Spleen (tissue), 11 donors: ENCODE data around the gene H2AZ1. TPM values are rescaled to one million over a fixed set of nuclear protein-coding genes. Genes with fewer than 3 reads are reported as not detected.
"Not testable (repeated sequence)": the region's sequence is repeated elsewhere in the genome, so short reads cannot be mapped to it uniquely, and the experiment has no call there.

ENCODE experiments used
- DNase-seq: peaks from one replicate; pipeline ENCODE4 v3.0.0-alpha.2; 2020
- H3K27ac ChIP-seq, 8 donors: fragments of 200-600 bp; sonication (generic) in 7 of 8; 1 replicate in 4 of 8; 2 replicates in 4 of 8; pipeline versions ENCODE4 v1.5.0 to v1.8.0; 2016 to 2021; ENCODE audit warnings: inconsistent platforms in 4 of 8, mild to moderate bottlenecking in 4 of 8, moderate library complexity in 1 of 8
- H3K27me3 ChIP-seq, 7 donors: fragments of 200-600 bp; sonication (generic) in 6 of 7; replicated peaks in 1 of 7; 1 replicate in 4 of 7; 2 replicates in 3 of 7; pipeline versions ENCODE4 v1.5.0 to v1.8.0; 2016 to 2021; ENCODE audit warnings: inconsistent platforms in 3 of 7, mild to moderate bottlenecking in 1 of 7
- H3K36me3 ChIP-seq, 6 donors: fragments of 200-600 bp; sonication (generic) in 5 of 6; 1 replicate in 4 of 6; 2 replicates in 2 of 6; pipeline versions ENCODE4 v1.5.0 to v1.8.0; 2016 to 2021; ENCODE audit warnings: inconsistent platforms in 2 of 6
- H3K4me1 ChIP-seq, 6 donors: fragments of 200-600 bp; sonication (generic) in 5 of 6; 1 replicate in 3 of 6; 2 replicates in 3 of 6; pipeline versions ENCODE4 v1.5.0 to v1.8.0; 2016 to 2021; ENCODE audit warnings: inconsistent platforms in 3 of 6
- H3K4me3 ChIP-seq, 8 donors: fragments of 200-600 bp; sonication (generic) in 7 of 8; 1 replicate in 4 of 8; 2 replicates in 4 of 8; pipeline versions ENCODE4 v1.5.0 to v1.8.0; 2016 to 2021; ENCODE audit warnings: inconsistent platforms in 4 of 8, mild to moderate bottlenecking in 4 of 8, moderate library complexity in 2 of 8
- H3K9me3 ChIP-seq, 8 donors: fragments of 200-600 bp; sonication (generic) in 7 of 8; 1 replicate in 4 of 8; 2 replicates in 4 of 8; pipeline versions ENCODE4 v1.5.0 to v1.8.0; 2016 to 2021; ENCODE audit warnings: inconsistent platforms in 4 of 8
- CTCF ChIP-seq, 11 experiments: fragments of 200-600 bp in 7 of 11; fragments of 450-650 bp in 4 of 11; sonication (generic) in 4 of 11; IDR thresholded peaks in 8 of 11; conservative IDR thresholded peaks in 3 of 11; 1 replicate in 7 of 11; 2 replicates in 4 of 11; pipeline versions ENCODE4 v1.4.0 to v1.8.0; 2016 to 2021; ENCODE audit warnings: antibody characterized with exemption in 11 of 11, inconsistent platforms in 4 of 11, mild to moderate bottlenecking in 1 of 11
- POLR2A ChIP-seq, 3 donors: fragments of 450-650 bp; IDR thresholded peaks; one replicate each; pipeline ENCODE4 v1.5.1; 2017; ENCODE audit warnings: antibody characterized with exemption in 3 of 3, mild to moderate bottlenecking in 1 of 3
- POLR2AphosphoS5 ChIP-seq, 3 donors: sonication (generic); formaldehyde crosslinking; IDR thresholded peaks; one replicate each; pipeline ENCODE4 v1.5.1; 2017; ENCODE audit warnings: antibody characterized with exemption in 3 of 3
- WGBS, 5 donors: extraction: QIAGEN DNeasy Blood & Tissue Kit in 3 of 5; methylation state at CpG; one replicate each; pipeline versions ENCODE4 v1.1.5 to v1.1.7; 2013 to 2018; 5-methylcytosine and 5-hydroxymethylcytosine counted together
- intact Hi-C: fragments of 100-400 bp; cut with DNase I; formaldehyde crosslinking; loops from one replicate; pipeline ENCODE4 v1.15.0; 2023; ENCODE audit warnings: low total_unique reads
- polyA plus RNA-seq, 3 donors: library from polyadenylated mRNA; stranded (reverse); fragments of 200-250 nt; gene quantifications; one replicate each; pipeline ENCODE4 v1.2.1, GENCODE V29; 2013
- total RNA-seq, 7 donors: library from RNA; depleted of rRNA in 3 of 7; stranded (reverse); fragments of >200 nt in 3 of 7; fragmentation: NEBNext Ultra II Directional in 4 of 7; extraction: Animal tissue kit (Norgen Biotek cat#: 25700) in 4 of 7; gene quantifications; one replicate each; pipeline versions ENCODE4 v1.1.0 to v1.2.1, GENCODE V29; 2016 to 2021
- donor health status: healthy with polysubstance abuse.
- donor health status: DM: no; HTN: no; CAD: no; lungs with moderate emphysema.
- donor health status: DM: no; HTN: no; CAD: no.
- donor health status: Bipolar disorder and iron deficiency.
- donor health status: healthy.
- donor health status: DM: no; HTN: no; CAD: no.
- donor health status: DM: yes; HTN: yes; CAD: no.

Gene H2AZ1
- total and polyA plus RNA-seq, 10 donors: 107 to 262 (median 128) TPM

GRCh38 chr4:99965173-99965572 lies 15.1 kb upstream of the H2AZ1 start:
- no peak for DNase-seq
- Histone ChIP-seq H3K4me1 (no peaks in the 10 kb centered on the region), H3K36me3 (no peaks in the 10 kb centered on the region), H3K9me3 (no peaks in the 10 kb centered on the region), H3K27ac (no peak overlapping the region), H3K4me3 (no peak overlapping the region), H3K27me3 (no peaks in the 10 kb centered on the region)
- intact Hi-C loops: no loop called here
- no peak for TF ChIP-seq POLR2AphosphoS5 (IDR thresholded peaks at IDR 0.05)
- no peak for TF ChIP-seq POLR2A (IDR thresholded peaks at IDR 0.05)
- no peak for TF ChIP-seq CTCF (IDR thresholded peaks at IDR 0.05 in 8 of 11, conservative IDR thresholded peaks at IDR 0.05 in 3 of 11)

GRCh38 chr4:99961711-99962110 lies 11.6 kb upstream of the H2AZ1 start:
- 90 to 100% (median 96%) methylated on average over 1 of the region's 1 CpG for WGBS, 5 donors
- TF ChIP-seq POLR2A (IDR thresholded peaks at IDR 0.05) (no peak), CTCF (IDR thresholded peaks at IDR 0.05 in 8 of 11, conservative IDR thresholded peaks at IDR 0.05 in 3 of 11) (no peak), POLR2AphosphoS5 (IDR thresholded peaks at IDR 0.05) (no peak)
- Histone ChIP-seq H3K4me1 (no peaks in the 10 kb centered on the region), H3K36me3 (no peaks in the 10 kb centered on the region), H3K4me3 (no peak overlapping the region), H3K27me3 (no peaks in the 10 kb centered on the region), H3K27ac (no peak overlapping the region), H3K9me3 (peaks cover 0 to 12% (median 0%) of the 10 kb centered on the region in 8 donors)
- no peak for DNase-seq
- intact Hi-C loops: no loop called here

GRCh38 chr4:99960648-99961047 lies 10.6 kb upstream of the H2AZ1 start:
- Histone ChIP-seq H3K9me3 (peaks cover 0 to 22% (median 2%) of the 10 kb centered on the region in 8 donors), H3K4me1 (no peaks in the 10 kb centered on the region), H3K27ac (no peak overlapping the region), H3K27me3 (no peaks in the 10 kb centered on the region), H3K36me3 (no peaks in the 10 kb centered on the region), H3K4me3 (no peak overlapping the region)
- no peak for DNase-seq
- TF ChIP-seq CTCF (IDR thresholded peaks at IDR 0.05 in 8 of 11, conservative IDR thresholded peaks at IDR 0.05 in 3 of 11) (no peak), POLR2A (IDR thresholded peaks at IDR 0.05) (no peak)
- intact Hi-C loops: no loop called here
- WGBS, 5 donors: 89 to 96% (median 90%) methylated on average over 2 of the region's 2 CpGs

- intact Hi-C loops, H3K4me1 ChIP-seq, H3K36me3 ChIP-seq, H3K27me3 ChIP-seq, DNase-seq, H3K4me3 ChIP-seq, H3K27ac ChIP-seq: not testable (repeated sequence)
- H3K9me3 ChIP-seq: peaks cover 0 to 22% (median 2%) of the 10 kb centered on the region in 8 donors
- 91 to 96% (median 96%) methylated on average over 3 of the region's 3 CpGs for WGBS, 5 donors
Measured at GRCh38 chr4:99958207-99958606, 8.1 kb upstream of the H2AZ1 start.

GRCh38 chr4:99950913-99951254 lies 809 bp upstream of the H2AZ1 start:
- Histone ChIP-seq H3K4me3 (peak overlapping the region; percentile 71 to 96 (median 90)), H3K9me3 (peaks cover 0 to 5% (median 0%) of the 10 kb centered on the region in 8 donors), H3K36me3 (peaks cover 0 to 15% (median 2%) of the 10 kb centered on the region in 6 donors), H3K27ac (peak overlapping the region; percentile 65 to 99 (median 98)), H3K4me1 (peaks cover 17 to 46% (median 29%) of the 10 kb centered on the region in 6 donors), H3K27me3 (no peaks in the 10 kb centered on the region)
- TF ChIP-seq CTCF (IDR thresholded peaks at IDR 0.05 in 8 of 11, conservative IDR thresholded peaks at IDR 0.05 in 3 of 11) (no peak), POLR2AphosphoS5 (IDR thresholded peaks at IDR 0.05) (no peak), POLR2A (IDR thresholded peaks at IDR 0.05) (no peak)
- intact Hi-C loops: no loop called here
- no peak for DNase-seq
- WGBS, 5 donors: 1 to 3% (median 2%) methylated on average over 8 of the region's 8 CpGs
